HepG2 (cell line): Measurements from ENCODE around the gene PPP1R9A.

Source experiments
- FOXK1 ChIP-seq: sonication (generic); formaldehyde crosslinking; IDR thresholded peaks from 2 replicates; pipeline ENCODE4 v1.4.0; 2020; ENCODE audit warnings: low read depth, missing genetic modification reagents, borderline replicate concordance
- POLR2AphosphoS2 ChIP-seq: IDR thresholded peaks from 2 replicates; pipeline ENCODE4 v1.6.1; 2011; ENCODE audit warnings: low read depth, low read length, improper control_type of control experiment

- TF ChIP-seq POLR2AphosphoS2 (no peak), FOXK1 (CRISPR knock-in tag) (no peak)
Observed at GRCh38 chr7:94997547-94997946, 90.2 kb downstream of the PPP1R9A start.
